Measurements from ENCODE around the gene PRDM5. TPM values are rescaled to one million over a fixed set of nuclear protein-coding genes. Genes with fewer than 3 reads are reported as not detected.

PRDM5 gene
- total and polyA plus RNA-seq, 2 donors from 2014 or later = 2.6 to 9.1 TPM

- no peak for TF ChIP-seq CTCF (IDR thresholded peaks at IDR 0.05; ENCODE audit: borderline replicate concordance, extremely low read depth, insufficient read depth)
- Histone ChIP-seq H3K4me1 (ENCODE audit: control insufficient read depth in 2 of 3, insufficient read depth in 2 of 3, low read depth in 1 of 3, low read length in 3 of 3) (no peaks in the 10 kb centered on the region), H3K4me3 (ENCODE audit: low read length in 3 of 3) (no peak overlapping the region), H3K9ac (ENCODE audit: low read length in 3 of 3) (no peak overlapping the region), H3K27ac (ENCODE audit: low read depth in 2 of 2, low read length in 2 of 2) (no peak overlapping the region), H3K9me3 (ENCODE audit: control insufficient read depth in 2 of 3, insufficient read depth in 1 of 3, low read length in 3 of 3) (peaks cover 0 to 2% (median 0%) of the 10 kb centered on the region in 3 donors), H3K36me3 (ENCODE audit: control insufficient read depth in 2 of 3, insufficient read depth in 3 of 3, low read length in 3 of 3) (no peaks in the 10 kb centered on the region), H3K27me3 (ENCODE audit: control insufficient read depth, insufficient read depth, low read length) (no peaks in the 10 kb centered on the region)
- DNase-seq (no peak), FAIRE-seq (no peak)
- intact Hi-C loops (cut with DNase I) = no loop called here
These were observed 7.3 kb upstream of the PRDM5 start for GRCh38 chr4:120929847-120930246.

- no peak for TF ChIP-seq CTCF (IDR thresholded peaks at IDR 0.05; ENCODE audit: borderline replicate concordance, extremely low read depth, insufficient read depth)
- intact Hi-C loops (cut with DNase I) = no loop called here
- no peak for FAIRE-seq
These were observed 5.4 kb upstream of the PRDM5 start for GRCh38 chr4:120927801-120928409.

GRCh38 chr4:120926358-120927025, 4.0 kb upstream of the PRDM5 start:
- Histone ChIP-seq H3K27ac (ENCODE audit: low read depth in 2 of 2, low read length in 2 of 2) (no peak overlapping the region), H3K4me3 (ENCODE audit: low read length in 3 of 3) (no peak overlapping the region), H3K27me3 (ENCODE audit: control insufficient read depth, insufficient read depth, low read length) (no peaks in the 10 kb centered on the region), H3K4me1 (ENCODE audit: control insufficient read depth in 2 of 3, insufficient read depth in 2 of 3, low read depth in 1 of 3, low read length in 3 of 3) (peaks cover 0 to 1% (median 0%) of the 10 kb centered on the region in 3 donors), H3K9me3 (ENCODE audit: control insufficient read depth in 2 of 3, insufficient read depth in 1 of 3, low read length in 3 of 3) (peaks cover 0 to 2% (median 0%) of the 10 kb centered on the region in 3 donors), H3K36me3 (ENCODE audit: control insufficient read depth in 2 of 3, insufficient read depth in 3 of 3, low read length in 3 of 3) (no peaks in the 10 kb centered on the region), H3K9ac (ENCODE audit: low read length in 3 of 3) (no peak overlapping the region)
- no peak for TF ChIP-seq CTCF (IDR thresholded peaks at IDR 0.05; ENCODE audit: borderline replicate concordance, extremely low read depth, insufficient read depth)
- intact Hi-C loops (cut with DNase I) = no loop called here
- FAIRE-seq (no peak), DNase-seq (no peak)

More at GRCh38 chr4:120927801-120928409, 5.4 kb upstream of the PRDM5 start:
- Histone ChIP-seq H3K9me3 (ENCODE audit: control insufficient read depth in 2 of 3, insufficient read depth in 1 of 3, low read length in 3 of 3) (peaks cover 0 to 2% (median 0%) of the 10 kb centered on the region in 3 donors), H3K27me3 (ENCODE audit: control insufficient read depth, insufficient read depth, low read length) (no peaks in the 10 kb centered on the region), H3K4me1 (ENCODE audit: control insufficient read depth in 2 of 3, insufficient read depth in 2 of 3, low read depth in 1 of 3, low read length in 3 of 3) (no peaks in the 10 kb centered on the region), H3K9ac (ENCODE audit: low read length in 3 of 3) (no peak overlapping the region), H3K27ac (ENCODE audit: low read depth in 2 of 2, low read length in 2 of 2) (no peak overlapping the region), H3K36me3 (ENCODE audit: control insufficient read depth in 2 of 3, insufficient read depth in 3 of 3, low read length in 3 of 3) (no peaks in the 10 kb centered on the region), H3K4me3 (ENCODE audit: low read length in 3 of 3) (no peak overlapping the region)
- no peak for DNase-seq
